Measurements from ENCODE around the gene LYRM1. TPM values are rescaled to one million over a fixed set of nuclear protein-coding genes. Genes with fewer than 3 reads are reported as not detected.
"Not testable (repeated sequence)": the region's sequence is repeated elsewhere in the genome, so short reads cannot be mapped to it uniquely, and the experiment has no call there.

LYRM1 gene
- total RNA-seq, 1 donor from 2014 or later: 45.4 TPM

- no peak for TF ChIP-seq CTCF (IDR thresholded peaks at IDR 0.05; ENCODE audit: borderline replicate concordance)
- DNase-seq: no peak
- Histone ChIP-seq H3K4me1 (peaks cover 30% of the 10 kb centered on the region), H3K4me3 (no peak overlapping the region), H3K27me3 (ENCODE audit: low read depth) (no peaks in the 10 kb centered on the region), H3K9me3 (replicated peaks) (no peaks in the 10 kb centered on the region), H3K27ac (replicated peaks) (no peak overlapping the region), H3K36me3 (peaks cover 27% of the 10 kb centered on the region)
- intact Hi-C loops (cut with micrococcal nuclease): no loop called here
Measured at GRCh38 chr16:20920091-20920490, 19.5 kb downstream of the LYRM1 start.

GRCh38 chr16:20920799-20921198 is 20.2 kb downstream of the LYRM1 start:
- peaks cover 31% of the 10 kb centered on the region for H3K36me3 ChIP-seq
- DNase-seq: no peak
- no peaks in the 10 kb centered on the region for H3K9me3 ChIP-seq (replicated peaks)
- no peak overlapping the region for H3K4me3 ChIP-seq
- H3K4me1 ChIP-seq: peaks cover 27% of the 10 kb centered on the region
- no peak for TF ChIP-seq CTCF (IDR thresholded peaks at IDR 0.05; ENCODE audit: borderline replicate concordance)
- no peak overlapping the region for H3K27ac ChIP-seq (replicated peaks)
- no peaks in the 10 kb centered on the region for H3K27me3 ChIP-seq (ENCODE audit: low read depth)
- intact Hi-C loops (cut with micrococcal nuclease): no loop called here

GRCh38 chr16:20923876-20924275 is 23.3 kb downstream of the LYRM1 start:
- intact Hi-C loops (cut with micrococcal nuclease): no loop called here
- no peaks in the 10 kb centered on the region for H3K9me3 ChIP-seq (replicated peaks)

GRCh38 chr16:20925751-20926150 is 25.2 kb downstream of the LYRM1 start:
- Histone ChIP-seq H3K9me3 (replicated peaks) (no peaks in the 10 kb centered on the region), H3K27me3 (ENCODE audit: low read depth) (no peaks in the 10 kb centered on the region), H3K4me3 (no peak overlapping the region), H3K36me3 (peaks cover 18% of the 10 kb centered on the region), H3K4me1 (peaks cover 18% of the 10 kb centered on the region), H3K27ac (replicated peaks) (no peak overlapping the region)
- TF ChIP-seq CTCF (IDR thresholded peaks at IDR 0.05; ENCODE audit: borderline replicate concordance): no peak
- DNase-seq: no peak
- intact Hi-C loops (cut with micrococcal nuclease): no loop called here

More at GRCh38 chr16:20923876-20924275, 23.3 kb downstream of the LYRM1 start:
- DNase-seq: no peak
- Histone ChIP-seq H3K27ac (replicated peaks) (no peak overlapping the region), H3K27me3 (ENCODE audit: low read depth) (no peaks in the 10 kb centered on the region), H3K4me1 (peaks cover 7% of the 10 kb centered on the region), H3K36me3 (peaks cover 25% of the 10 kb centered on the region), H3K4me3 (no peak overlapping the region)
- TF ChIP-seq CTCF (IDR thresholded peaks at IDR 0.05; ENCODE audit: borderline replicate concordance): no peak

GRCh38 chr16:20928774-20929411 is 28.3 kb downstream of the LYRM1 start:
- no peak for DNase-seq
- no peak for TF ChIP-seq CTCF (IDR thresholded peaks at IDR 0.05; ENCODE audit: borderline replicate concordance)
- H3K36me3 ChIP-seq: peaks cover 17% of the 10 kb centered on the region
- no peaks in the 10 kb centered on the region for H3K27me3 ChIP-seq (ENCODE audit: low read depth)
- peak overlapping the region; percentile 85 for H3K27ac ChIP-seq (replicated peaks)
- no peak overlapping the region for H3K4me3 ChIP-seq
- intact Hi-C loops (cut with micrococcal nuclease): no loop called here
- H3K4me1 ChIP-seq: peaks cover 20% of the 10 kb centered on the region
- H3K9me3 ChIP-seq (replicated peaks): no peaks in the 10 kb centered on the region

GRCh38 chr16:20929676-20930364 is 29.2 kb downstream of the LYRM1 start:
- H3K9me3 ChIP-seq (replicated peaks); H3K36me3 ChIP-seq; H3K4me3 ChIP-seq; DNase-seq; H3K27me3 ChIP-seq (ENCODE audit: low read depth): not testable (repeated sequence)
- Histone ChIP-seq H3K4me1 (peaks cover 20% of the 10 kb centered on the region), H3K27ac (replicated peaks) (peak overlapping the region; percentile 85)
- intact Hi-C loops (cut with micrococcal nuclease): loop anchor here (10.0 kb wide), 1 partner anchor 145 kb away; no protein-coding TSS in a partner anchor

Measured in left ventricle myocardium inferior (tissue), 1 donor.